ENCODE results near the gene PLCB4.

PLCB4 gene

GRCh38 chr20:9223296-9223695, 154.4 kb downstream of the PLCB4 start:
- DNase-seq (ENCODE audit: low read depth), result no peak

- no peak for DNase-seq (ENCODE audit: low read depth)
These were observed 157.0 kb downstream of the PLCB4 start for GRCh38 chr20:9225879-9226278.

- DNase-seq (ENCODE audit: low read depth), result no peak
These were observed 159.2 kb downstream of the PLCB4 start for GRCh38 chr20:9227896-9228615.

GRCh38 chr20:9228774-9229450, 160.0 kb downstream of the PLCB4 start:
- DNase-seq (ENCODE audit: low read depth), result no peak

- no peak for DNase-seq (ENCODE audit: low read depth)
These were observed 161.5 kb downstream of the PLCB4 start for GRCh38 chr20:9230406-9230805.

- DNase-seq (ENCODE audit: low read depth), result no peak
These were observed 164.9 kb downstream of the PLCB4 start for GRCh38 chr20:9233804-9234203.

GRCh38 chr20:9235518-9235917, 166.6 kb downstream of the PLCB4 start:
- DNase-seq (ENCODE audit: low read depth), result no peak

GRCh38 chr20:9236458-9236857, 167.6 kb downstream of the PLCB4 start:
- DNase-seq (ENCODE audit: low read depth), result no peak

GRCh38 chr20:9241232-9241692, 172.4 kb downstream of the PLCB4 start:
- DNase-seq (ENCODE audit: low read depth), result no peak

GRCh38 chr20:9241721-9242427, 173.0 kb downstream of the PLCB4 start:
- DNase-seq (ENCODE audit: low read depth), result no peak

- DNase-seq (ENCODE audit: low read depth), result no peak
These were observed 175.1 kb downstream of the PLCB4 start for GRCh38 chr20:9243986-9244385.

- no peak for DNase-seq (ENCODE audit: low read depth)
These were observed 175.9 kb downstream of the PLCB4 start for GRCh38 chr20:9244811-9245210.

- DNase-seq (ENCODE audit: low read depth), result no peak
These were observed 177.8 kb downstream of the PLCB4 start for GRCh38 chr20:9246731-9247130.

- no peak for DNase-seq (ENCODE audit: low read depth)
These were observed 181.6 kb downstream of the PLCB4 start for GRCh38 chr20:9250511-9250910.

- no peak for DNase-seq (ENCODE audit: low read depth)
These were observed 184.2 kb downstream of the PLCB4 start for GRCh38 chr20:9253006-9253539.

- no peak for DNase-seq (ENCODE audit: low read depth)
These were observed 186.3 kb downstream of the PLCB4 start for GRCh38 chr20:9255171-9255570.

GRCh38 chr20:9256393-9256792, 187.5 kb downstream of the PLCB4 start:
- no peak for DNase-seq (ENCODE audit: low read depth)

- DNase-seq (ENCODE audit: low read depth), result no peak
These were observed 190.0 kb downstream of the PLCB4 start for GRCh38 chr20:9258901-9259300.

- DNase-seq (ENCODE audit: low read depth), result no peak
These were observed 191.1 kb downstream of the PLCB4 start for GRCh38 chr20:9260027-9260426.

- no peak for DNase-seq (ENCODE audit: low read depth)
These were observed 192.9 kb downstream of the PLCB4 start for GRCh38 chr20:9261781-9262180.

GRCh38 chr20:9262653-9263194, 193.8 kb downstream of the PLCB4 start:
- no peak for DNase-seq (ENCODE audit: low read depth)

GRCh38 chr20:9269280-9269971, 200.5 kb downstream of the PLCB4 start:
- no peak for DNase-seq (ENCODE audit: low read depth)
